Measurements from ENCODE around the gene HAS3.

DNA sequence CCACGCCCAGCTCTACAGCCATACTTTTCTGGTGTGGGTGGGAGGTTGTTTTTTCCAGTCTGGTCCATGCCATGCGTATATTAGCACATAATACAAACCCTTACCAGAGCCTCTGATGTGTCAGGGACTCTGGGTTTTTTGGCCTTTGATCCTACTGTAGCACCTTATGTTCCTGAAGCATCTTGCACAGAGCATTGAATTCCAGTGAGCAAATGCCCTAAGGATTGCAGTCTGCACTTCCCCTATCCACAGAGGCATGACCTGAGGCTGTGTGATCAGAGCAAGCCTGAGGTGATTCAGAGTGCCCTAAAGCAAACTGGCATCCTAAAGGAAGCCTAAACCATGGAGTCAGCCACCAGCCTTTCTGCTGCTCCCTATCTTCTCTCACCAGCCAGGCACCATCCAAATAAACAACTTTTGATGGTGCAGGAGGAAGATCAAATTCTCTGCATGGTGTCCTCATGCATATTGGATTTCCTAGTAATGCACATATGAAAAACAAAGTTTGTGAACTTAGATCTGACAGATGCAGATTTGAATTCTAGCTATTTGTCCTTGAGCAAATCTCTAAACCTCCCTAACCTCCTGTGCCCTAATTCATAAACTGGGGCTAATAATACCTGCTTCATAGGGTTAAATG is 41.2 kb upstream of the HAS3 start:
- TF ChIP-seq CTCF (IDR thresholded peaks at IDR 0.05) (no peak), POLR2AphosphoS5 (IDR thresholded peaks at IDR 0.05) (no peak)
